Measurements from ENCODE around the gene LRWD1. TPM values are rescaled to one million over a fixed set of nuclear protein-coding genes. Genes with fewer than 3 reads are reported as not detected.

Gene LRWD1
- total and polyA plus RNA-seq, 9 donors: 3.4 to 26.2 (median 13.6) TPM

- intact Hi-C loops (cut with DNase I): no loop called here
- H3K4me3 ChIP-seq: no peak overlapping the region
- H3K36me3 ChIP-seq: no peaks in the 10 kb centered on the region
- TF ChIP-seq POLR2A (IDR thresholded peaks at IDR 0.05) (no peak), EP300 (IDR thresholded peaks at IDR 0.05) (no peak)
- TF ChIP-seq, protein P1, sequence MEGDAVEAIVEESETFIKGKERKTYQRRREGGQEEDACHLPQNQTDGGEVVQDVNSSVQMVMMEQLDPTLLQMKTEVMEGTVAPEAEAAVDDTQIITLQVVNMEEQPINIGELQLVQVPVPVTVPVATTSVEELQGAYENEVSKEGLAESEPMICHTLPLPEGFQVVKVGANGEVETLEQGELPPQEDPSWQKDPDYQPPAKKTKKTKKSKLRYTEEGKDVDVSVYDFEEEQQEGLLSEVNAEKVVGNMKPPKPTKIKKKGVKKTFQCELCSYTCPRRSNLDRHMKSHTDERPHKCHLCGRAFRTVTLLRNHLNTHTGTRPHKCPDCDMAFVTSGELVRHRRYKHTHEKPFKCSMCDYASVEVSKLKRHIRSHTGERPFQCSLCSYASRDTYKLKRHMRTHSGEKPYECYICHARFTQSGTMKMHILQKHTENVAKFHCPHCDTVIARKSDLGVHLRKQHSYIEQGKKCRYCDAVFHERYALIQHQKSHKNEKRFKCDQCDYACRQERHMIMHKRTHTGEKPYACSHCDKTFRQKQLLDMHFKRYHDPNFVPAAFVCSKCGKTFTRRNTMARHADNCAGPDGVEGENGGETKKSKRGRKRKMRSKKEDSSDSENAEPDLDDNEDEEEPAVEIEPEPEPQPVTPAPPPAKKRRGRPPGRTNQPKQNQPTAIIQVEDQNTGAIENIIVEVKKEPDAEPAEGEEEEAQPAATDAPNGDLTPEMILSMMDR (IDR thresholded peaks at IDR 0.05): no peak
- WGBS, 3 donors: 60 to 69% (median 68%) methylated on average over 10 of the region's 10 CpGs
- no peak for DNase-seq
- H3K27me3 ChIP-seq: no peaks in the 10 kb centered on the region
- H3K4me1 ChIP-seq (ENCODE audit: insufficient read depth): no peaks in the 10 kb centered on the region
- no peak overlapping the region for H3K27ac ChIP-seq
- H3K9me3 ChIP-seq: no peaks in the 10 kb centered on the region
These were observed 8.5 kb upstream of the LRWD1 start for GRCh38 chr7:102456327-102456726.

GRCh38 chr7:102457352-102457924 lies 7.3 kb upstream of the LRWD1 start:
- intact Hi-C loops (cut with DNase I): no loop called here
- no peaks in the 10 kb centered on the region for H3K9me3 ChIP-seq
- H3K27ac ChIP-seq: no peak overlapping the region
- no peaks in the 10 kb centered on the region for H3K4me1 ChIP-seq (ENCODE audit: insufficient read depth)
- TF ChIP-seq, protein P1 (IDR thresholded peaks at IDR 0.05): no peak
- TF ChIP-seq POLR2A (IDR thresholded peaks at IDR 0.05) (no peak), EP300 (IDR thresholded peaks at IDR 0.05) (no peak)
- no peak overlapping the region for H3K4me3 ChIP-seq
- no peaks in the 10 kb centered on the region for H3K27me3 ChIP-seq
- DNase-seq: no peak
- 85 to 86% (median 85%) methylated on average over 39 to 40 of the region's 40 CpGs for WGBS, 3 donors
- no peaks in the 10 kb centered on the region for H3K36me3 ChIP-seq

GRCh38 chr7:102459221-102459844 lies 5.5 kb upstream of the LRWD1 start:
- Histone ChIP-seq H3K4me1 (ENCODE audit: insufficient read depth) (peaks cover 8% of the 10 kb centered on the region), H3K27me3 (no peaks in the 10 kb centered on the region), H3K9me3 (no peaks in the 10 kb centered on the region), H3K36me3 (no peaks in the 10 kb centered on the region), H3K4me3 (no peak overlapping the region), H3K27ac (no peak overlapping the region)
- TF ChIP-seq EP300 (IDR thresholded peaks at IDR 0.05): no peak
- TF ChIP-seq, protein P1 (IDR thresholded peaks at IDR 0.05): no peak
- TF ChIP-seq POLR2A (IDR thresholded peaks at IDR 0.05): no peak
- intact Hi-C loops (cut with DNase I): no loop called here
- DNase-seq: no peak
- 90 to 96% (median 92%) methylated on average over 23 to 24 of the region's 24 CpGs for WGBS, 3 donors

DNA sequence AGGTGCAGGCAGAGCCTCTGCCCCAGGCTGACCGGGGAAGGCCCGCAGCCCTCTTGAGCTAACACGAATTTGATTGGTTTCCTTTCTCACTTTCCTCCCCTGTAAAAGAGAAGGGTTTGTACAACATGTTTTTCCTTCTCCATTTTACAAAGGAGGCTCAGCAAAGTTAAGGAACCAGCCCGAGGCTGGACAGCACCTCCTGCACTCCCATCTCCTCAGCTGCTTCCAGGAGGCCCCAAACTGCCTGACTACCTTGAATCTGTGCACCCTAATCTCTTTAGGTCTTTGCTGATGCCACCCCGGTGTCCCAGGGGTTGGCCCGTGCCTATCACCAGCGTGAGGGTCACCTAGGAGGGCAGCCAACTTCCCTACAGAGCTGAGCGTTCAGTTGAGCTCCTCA lies 4.3 kb upstream of the LRWD1 start:
- intact Hi-C loops (cut with DNase I): no loop called here

More for the DNA sequence above, 4.3 kb upstream of the LRWD1 start:
- Histone ChIP-seq H3K4me1 (ENCODE audit: insufficient read depth) (peaks cover 9% of the 10 kb centered on the region), H3K27ac (no peak overlapping the region), H3K27me3 (no peaks in the 10 kb centered on the region), H3K9me3 (no peaks in the 10 kb centered on the region), H3K36me3 (no peaks in the 10 kb centered on the region), H3K4me3 (no peak overlapping the region)
- TF ChIP-seq EP300 (IDR thresholded peaks at IDR 0.05): no peak
- TF ChIP-seq, protein P1 (IDR thresholded peaks at IDR 0.05): no peak
- TF ChIP-seq POLR2A (IDR thresholded peaks at IDR 0.05): no peak
- 75 to 83% (median 81%) methylated on average over 8 of the region's 8 CpGs for WGBS, 3 donors
- no peak for DNase-seq
